Mesendoderm (in vitro differentiated cells): ENCODE results near the gene GP1BB.

ENCODE experiments used
- DNase-seq: peaks from one replicate; pipeline ENCODE4 v3.0.0; 2013
- H2AK5ac ChIP-seq: 2 replicates; pipeline ENCODE4 v1.6.1; 2013; ENCODE audit warnings: low read length, inconsistent platforms
- H2BK120ac ChIP-seq: 2 replicates; pipeline ENCODE4 v1.6.1; 2013; ENCODE audit warnings: low read depth, mild to moderate bottlenecking, low read length, moderate library complexity, mixed read lengths
- H2BK15ac ChIP-seq: replicated peaks from 2 replicates; pipeline ENCODE4 v1.6.1; 2013; ENCODE audit warnings: low read depth, mild to moderate bottlenecking, moderate library complexity
- H2BK5ac ChIP-seq: 2 replicates; pipeline ENCODE4 v1.6.1; 2013; ENCODE audit warnings: low read length, inconsistent platforms
- H3K18ac ChIP-seq: 2 replicates; pipeline ENCODE4 v1.6.1; 2013; ENCODE audit warnings: mild to moderate bottlenecking, low read length, mixed read lengths
- H3K23ac ChIP-seq: one replicate; pipeline ENCODE4 v1.6.1; 2013; ENCODE audit warnings: low read length
- H3K27ac ChIP-seq: 2 replicates; pipeline ENCODE4 v1.5.1; 2013; ENCODE audit warnings: low read depth, mild to moderate bottlenecking, inconsistent platforms, low read length, moderate library complexity
- H3K27me3 ChIP-seq: 2 replicates; pipeline ENCODE4 v1.6.1; 2013; ENCODE audit warnings: low read length, control low read depth, mild to moderate bottlenecking, inconsistent platforms; ENCODE audit not compliant: insufficient read depth, poor library complexity
- H3K36me3 ChIP-seq: 2 replicates; pipeline ENCODE4 v1.6.1; 2013; ENCODE audit warnings: low read length, inconsistent platforms; ENCODE audit not compliant: control insufficient read depth, insufficient read depth
- H3K4ac ChIP-seq: one replicate; pipeline ENCODE4 v1.6.1; 2013; ENCODE audit warnings: low read depth, mild to moderate bottlenecking, low read length, moderate library complexity
- H3K4me1 ChIP-seq: 2 replicates; pipeline ENCODE4 v1.6.1; 2013; ENCODE audit warnings: low read depth, low read length, inconsistent platforms; ENCODE audit not compliant: control insufficient read depth
- H3K4me2 ChIP-seq: 2 replicates; pipeline ENCODE4 v1.6.1; 2013; ENCODE audit warnings: low read length
- H3K4me3 ChIP-seq: 2 replicates; pipeline ENCODE4 v1.5.1; 2013; ENCODE audit warnings: mild to moderate bottlenecking, low read length
- H3K56ac ChIP-seq: one replicate; pipeline ENCODE4 v1.6.1; 2013; ENCODE audit warnings: low read length
- H3K79me1 ChIP-seq: 2 replicates; pipeline ENCODE4 v1.6.1; 2013; ENCODE audit warnings: low read length, inconsistent platforms
- H3K79me2 ChIP-seq: 2 replicates; pipeline ENCODE4 v1.6.1; 2013; ENCODE audit warnings: mild to moderate bottlenecking, low read length; ENCODE audit not compliant: control insufficient read depth, insufficient read depth
- H3K9ac ChIP-seq: 2 replicates; pipeline ENCODE4 v1.6.1; 2013; ENCODE audit warnings: low read length, inconsistent platforms
- H4K5ac ChIP-seq: one replicate; pipeline ENCODE4 v1.6.1; 2013; ENCODE audit warnings: low read length
- H4K8ac ChIP-seq: one replicate; pipeline ENCODE4 v1.6.1; 2013; ENCODE audit warnings: low read depth, mild to moderate bottlenecking, control low read depth, low read length, moderate library complexity
- WGBS: extraction: QIAGEN DNeasy Blood & Tissue Kit; methylation state at CpG from one replicate; pipeline ENCODE4 v1.1.7; 2013; ENCODE audit warnings: low lambda C conversion rate, missing lambda C conversion rate; ENCODE audit not compliant: insufficient coverage; ENCODE audit errors: extremely low coverage; 5-methylcytosine and 5-hydroxymethylcytosine counted together

GP1BB gene

GRCh38 chr22:19772422-19772672 lies 49.0 kb downstream of the GP1BB start:
- Histone ChIP-seq H3K4me1 (no peaks in the 10 kb centered on the region), H2AK5ac (no peak overlapping the region), H3K79me1 (no peaks in the 10 kb centered on the region), H2BK5ac (no peak overlapping the region), H3K36me3 (no peaks in the 10 kb centered on the region), H3K79me2 (no peaks in the 10 kb centered on the region), H3K27me3 (peaks cover 13% of the 10 kb centered on the region), H3K4ac (no peak overlapping the region), H3K18ac (no peak overlapping the region), H3K4me3 (no peak overlapping the region), H2BK120ac (no peak overlapping the region), H3K23ac (no peak overlapping the region), H3K56ac (no peak overlapping the region), H4K5ac (no peak overlapping the region), H3K4me2 (no peak overlapping the region), H3K9ac (no peak overlapping the region), H3K27ac (no peak overlapping the region), H4K8ac (no peak overlapping the region), H2BK15ac (no peak overlapping the region)
- DNase-seq: no peak
- no CpG with 5 or more reads among the region's 4 CpGs for WGBS

- Histone ChIP-seq H4K5ac (no peak overlapping the region), H3K23ac (no peak overlapping the region), H3K18ac (no peak overlapping the region), H3K4ac (no peak overlapping the region), H2BK5ac (no peak overlapping the region), H2BK15ac (no peak overlapping the region), H3K79me2 (no peaks in the 10 kb centered on the region), H2BK120ac (no peak overlapping the region), H3K4me3 (no peak overlapping the region), H2AK5ac (no peak overlapping the region), H3K27me3 (peaks cover 8% of the 10 kb centered on the region), H4K8ac (no peak overlapping the region), H3K4me2 (no peak overlapping the region), H3K9ac (no peak overlapping the region), H3K79me1 (no peaks in the 10 kb centered on the region), H3K36me3 (no peaks in the 10 kb centered on the region), H3K4me1 (no peaks in the 10 kb centered on the region), H3K27ac (no peak overlapping the region), H3K56ac (no peak overlapping the region)
- no peak for DNase-seq
- no CpG with 5 or more reads among the region's 25 CpGs for WGBS
Measured at GRCh38 chr22:19772673-19773469, 49.5 kb downstream of the GP1BB start.

GRCh38 chr22:19773470-19774040 lies 50.2 kb downstream of the GP1BB start:
- Histone ChIP-seq H3K79me1 (no peaks in the 10 kb centered on the region), H3K18ac (no peak overlapping the region), H3K27ac (no peak overlapping the region), H3K4ac (no peak overlapping the region), H3K4me1 (no peaks in the 10 kb centered on the region), H2BK120ac (no peak overlapping the region), H3K36me3 (no peaks in the 10 kb centered on the region), H3K27me3 (peaks cover 3% of the 10 kb centered on the region), H3K9ac (no peak overlapping the region), H3K4me3 (no peak overlapping the region), H2BK15ac (no peak overlapping the region), H4K5ac (no peak overlapping the region), H2AK5ac (no peak overlapping the region), H2BK5ac (no peak overlapping the region), H3K79me2 (no peaks in the 10 kb centered on the region), H4K8ac (no peak overlapping the region), H3K56ac (no peak overlapping the region), H3K4me2 (no peak overlapping the region), H3K23ac (no peak overlapping the region)
- WGBS: no CpG with 5 or more reads among the region's 9 CpGs
- DNase-seq: no peak
